Mesenchymal stem cell (in vitro differentiated cells and primary cell): Measurements from ENCODE around the gene YAP1.

Source experiments
- DNase-seq: peaks from one replicate; pipeline ENCODE4 v3.0.0-alpha.2; 2013
- H2AFZ ChIP-seq: one replicate; pipeline ENCODE4 v1.6.1; 2013; ENCODE audit warnings: low read depth, mild to moderate bottlenecking, control low read depth, inconsistent platforms, low read length, moderate library complexity
- H2AK5ac ChIP-seq: 2 replicates; pipeline ENCODE4 v1.6.1; 2013; ENCODE audit warnings: low read length, moderate library complexity, mild to moderate bottlenecking, inconsistent platforms; ENCODE audit not compliant: severe bottlenecking
- H2BK120ac ChIP-seq: one replicate; pipeline ENCODE4 v1.6.1; 2013; ENCODE audit warnings: low read depth, mild to moderate bottlenecking, inconsistent platforms, low read length, moderate library complexity
- H2BK12ac ChIP-seq, 2 experiments: one replicate each; pipeline ENCODE4 v1.6.1; 2013; ENCODE audit warnings: inconsistent platforms in 2 of 2, low read length in 2 of 2, mild to moderate bottlenecking in 2 of 2, moderate library complexity in 2 of 2, control low read depth in 1 of 2
- H2BK15ac ChIP-seq: one replicate; pipeline ENCODE4 v1.6.1; 2013; ENCODE audit warnings: mild to moderate bottlenecking, low read depth, inconsistent platforms; ENCODE audit not compliant: poor library complexity, severe bottlenecking
- H2BK5ac ChIP-seq: 2 replicates; pipeline ENCODE4 v1.6.1; 2013; ENCODE audit warnings: low read depth, mild to moderate bottlenecking, low read length, control low read depth, inconsistent platforms; ENCODE audit not compliant: poor library complexity, severe bottlenecking
- H3K14ac ChIP-seq, 2 experiments: one replicate each; pipeline ENCODE4 v1.6.1; 2013; ENCODE audit warnings: inconsistent platforms in 2 of 2, low read length in 2 of 2, control low read depth in 1 of 2, mild to moderate bottlenecking in 1 of 2, moderate library complexity in 1 of 2
- H3K18ac ChIP-seq, 2 experiments: one replicate each; pipeline ENCODE4 v1.6.1; 2013; ENCODE audit warnings: inconsistent platforms in 2 of 2, low read length in 2 of 2, control low read depth in 1 of 2, low read depth in 1 of 2, mild to moderate bottlenecking in 1 of 2
- H3K23ac ChIP-seq, 2 experiments: one replicate each; pipeline ENCODE4 v1.6.1; 2013; ENCODE audit warnings: inconsistent platforms in 2 of 2, low read length in 2 of 2, mild to moderate bottlenecking in 2 of 2, moderate library complexity in 2 of 2, control low read depth in 1 of 2
- H3K27ac ChIP-seq: 2 replicates; pipeline ENCODE4 v1.5.1; 2013; ENCODE audit warnings: mild to moderate bottlenecking, moderate library complexity, low read length, control low read depth, inconsistent platforms; ENCODE audit not compliant: poor library complexity, severe bottlenecking
- H3K27me3 ChIP-seq, 2 experiments: 2 replicates each; pipeline versions ENCODE4 v1.6.1 to v1.7.0; 2013; ENCODE audit warnings: low read length in 2 of 2, mild to moderate bottlenecking in 2 of 2, moderate library complexity in 2 of 2, control low read depth in 1 of 2, inconsistent platforms in 1 of 2; ENCODE audit not compliant: control insufficient read depth in 1 of 2, insufficient read depth in 1 of 2
- H3K36me3 ChIP-seq, 2 experiments: 2 replicates each; pipeline versions ENCODE4 v1.6.1 to v1.7.0; 2013; ENCODE audit warnings: low read length in 2 of 2, control low read depth in 1 of 2, inconsistent platforms in 1 of 2, low read depth in 1 of 2, mild to moderate bottlenecking in 1 of 2; ENCODE audit not compliant: insufficient read depth in 2 of 2, control insufficient read depth in 1 of 2
- H3K4ac ChIP-seq, 2 experiments: one replicate each; pipeline ENCODE4 v1.6.1; 2013; ENCODE audit warnings: inconsistent platforms in 2 of 2, low read length in 2 of 2, mild to moderate bottlenecking in 2 of 2, moderate library complexity in 2 of 2, control low read depth in 1 of 2, low read depth in 1 of 2
- H3K4me1 ChIP-seq: 2 replicates; pipeline ENCODE4 v1.6.1; 2013; ENCODE audit warnings: low read depth, low read length, control low read depth; ENCODE audit not compliant: control insufficient read depth, insufficient read depth
- H3K4me2 ChIP-seq: 2 replicates; pipeline ENCODE4 v1.6.1; 2013; ENCODE audit warnings: low read length, mild to moderate bottlenecking, inconsistent platforms; ENCODE audit not compliant: poor library complexity, severe bottlenecking
- H3K4me3 ChIP-seq, 2 experiments: 2 replicates each; pipeline versions ENCODE4 v1.5.1 to v1.7.0; 2013; ENCODE audit warnings: low read length in 2 of 2, mild to moderate bottlenecking in 2 of 2, control low read depth in 1 of 2, low read depth in 1 of 2; ENCODE audit not compliant: insufficient read depth in 1 of 2
- H3K79me1 ChIP-seq: replicated peaks from 2 replicates; pipeline ENCODE4 v1.6.1; 2013; ENCODE audit warnings: mild to moderate bottlenecking, control low read depth, low read length, inconsistent platforms; ENCODE audit not compliant: poor library complexity, severe bottlenecking
- H3K9ac ChIP-seq: 2 replicates; pipeline ENCODE4 v1.7.0; 2013; ENCODE audit warnings: mild to moderate bottlenecking, low read length, moderate library complexity
- H3K9me3 ChIP-seq: 2 replicates; pipeline ENCODE4 v1.7.0; 2013; ENCODE audit warnings: mild to moderate bottlenecking, low read length; ENCODE audit not compliant: control insufficient read depth
- H4K8ac ChIP-seq: one replicate; pipeline ENCODE4 v1.6.1; 2013; ENCODE audit warnings: inconsistent platforms, mild to moderate bottlenecking, low read length, moderate library complexity
- H4K91ac ChIP-seq: one replicate; pipeline ENCODE4 v1.6.1; 2013; ENCODE audit warnings: mild to moderate bottlenecking, low read length, inconsistent platforms
- WGBS: methylation state at CpG from one replicate; pipeline ENCODE4 v1.1.7; 2013; ENCODE audit warnings: mixed read lengths; 5-methylcytosine and 5-hydroxymethylcytosine counted together

Gene YAP1

GRCh38 chr11:102148059-102148458, 37.8 kb downstream of the YAP1 start:
- no peak overlapping the region for H2BK12ac ChIP-seq
- H3K27me3 ChIP-seq: no peaks in the 10 kb centered on the region
- H3K18ac ChIP-seq: no peak overlapping the region
- no peaks in the 10 kb centered on the region for H3K9me3 ChIP-seq
- no peaks in the 10 kb centered on the region for H3K79me1 ChIP-seq
- no peak overlapping the region for H2AFZ ChIP-seq
- H3K14ac ChIP-seq: no peak overlapping the region
- H3K23ac ChIP-seq: no peak overlapping the region
- no peak overlapping the region for H4K91ac ChIP-seq
- no peak overlapping the region for H3K4ac ChIP-seq
- H2BK5ac ChIP-seq: no peak overlapping the region
- H4K8ac ChIP-seq: no peak overlapping the region
- no peak overlapping the region for H2BK15ac ChIP-seq
- no peak overlapping the region for H3K9ac ChIP-seq
- H2AK5ac ChIP-seq: no peak overlapping the region
- no peaks in the 10 kb centered on the region for H3K4me1 ChIP-seq
- no peak overlapping the region for H3K4me2 ChIP-seq
- no peak for DNase-seq
- H2BK120ac ChIP-seq: no peak overlapping the region
- H3K4me3 ChIP-seq: no peak overlapping the region
- no peak overlapping the region for H3K27ac ChIP-seq
- H3K36me3 ChIP-seq: peaks cover 3 to 14% of the 10 kb centered on the region in 2 experiments

GRCh38 chr11:102151784-102152525, 41.7 kb downstream of the YAP1 start:
- Histone ChIP-seq H2BK5ac (no peak overlapping the region), H3K4me3 (no peak overlapping the region), H2BK15ac (no peak overlapping the region), H4K91ac (no peak overlapping the region), H3K9me3 (no peaks in the 10 kb centered on the region), H3K36me3 (peaks cover 0 to 5% of the 10 kb centered on the region in 2 experiments), H2AFZ (no peak overlapping the region), H3K23ac (no peak overlapping the region), H2AK5ac (no peak overlapping the region), H3K27me3 (no peaks in the 10 kb centered on the region), H3K4me1 (no peaks in the 10 kb centered on the region), H3K79me1 (no peaks in the 10 kb centered on the region), H3K9ac (no peak overlapping the region), H3K4ac (no peak overlapping the region), H3K18ac (no peak overlapping the region), H4K8ac (no peak overlapping the region), H2BK120ac (no peak overlapping the region), H2BK12ac (no peak overlapping the region), H3K4me2 (no peak overlapping the region), H3K14ac (no peak overlapping the region), H3K27ac (no peak overlapping the region)
- WGBS: 93% methylated on average over 6 of the region's 6 CpGs
- no peak for DNase-seq

- no peak overlapping the region for H3K4me2 ChIP-seq
- no peak overlapping the region for H2AK5ac ChIP-seq
- DNase-seq: no peak
Measured at GRCh38 chr11:102153082-102153481, 42.8 kb downstream of the YAP1 start.

DNA sequence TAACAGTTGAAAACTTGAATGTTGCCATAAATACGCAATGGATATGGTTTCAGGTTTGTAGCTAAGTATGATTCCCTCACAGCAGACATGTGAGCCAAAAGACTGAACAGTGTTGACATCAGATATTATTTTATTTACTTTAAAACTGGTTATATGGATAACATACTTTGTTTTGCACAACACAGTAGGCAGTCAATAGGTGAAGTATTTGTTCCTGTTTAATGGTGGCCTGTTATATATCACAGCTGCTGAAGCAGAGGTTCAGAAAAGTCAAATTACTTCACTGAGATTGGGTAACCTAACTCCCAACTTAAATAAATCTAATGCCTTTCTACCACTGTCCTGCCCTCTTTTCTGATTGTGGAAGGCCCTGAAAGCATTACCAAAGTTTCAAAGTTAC, 44.6 kb downstream of the YAP1 start:
- H4K8ac ChIP-seq: no peak overlapping the region
- no peak overlapping the region for H3K4ac ChIP-seq
- H3K18ac ChIP-seq: no peak overlapping the region
- peak; percentile 64 for DNase-seq
- no peak overlapping the region for H4K91ac ChIP-seq
- H3K4me1 ChIP-seq: peaks cover 1% of the 10 kb centered on the region
- H2BK5ac ChIP-seq: no peak overlapping the region
- H2AK5ac ChIP-seq: no peak overlapping the region
- peaks cover 3 to 9% of the 10 kb centered on the region in 2 experiments for H3K36me3 ChIP-seq
- no peak overlapping the region for H3K4me3 ChIP-seq
- H3K9ac ChIP-seq: no peak overlapping the region
- H2AFZ ChIP-seq: no peak overlapping the region
- H3K27ac ChIP-seq: no peak overlapping the region
- H3K79me1 ChIP-seq: no peaks in the 10 kb centered on the region
- WGBS: 100% methylated on average over 1 of the region's 1 CpG
- no peak overlapping the region for H3K23ac ChIP-seq
- H2BK12ac ChIP-seq: no peak overlapping the region
- no peak overlapping the region for H2BK15ac ChIP-seq
- no peak overlapping the region for H2BK120ac ChIP-seq
- no peaks in the 10 kb centered on the region for H3K27me3 ChIP-seq
- no peaks in the 10 kb centered on the region for H3K9me3 ChIP-seq
- H3K14ac ChIP-seq: no peak overlapping the region
- H3K4me2 ChIP-seq: no peak overlapping the region

More at GRCh38 chr11:102153082-102153481, 42.8 kb downstream of the YAP1 start:
- Histone ChIP-seq H3K4me3 (no peak overlapping the region), H2BK120ac (no peak overlapping the region), H3K23ac (no peak overlapping the region), H3K36me3 (peaks cover 0 to 5% of the 10 kb centered on the region in 2 experiments), H3K9ac (no peak overlapping the region), H3K14ac (no peak overlapping the region), H3K18ac (no peak overlapping the region), H2BK5ac (no peak overlapping the region), H3K27me3 (no peaks in the 10 kb centered on the region), H3K27ac (no peak overlapping the region), H2BK15ac (no peak overlapping the region), H2BK12ac (no peak overlapping the region), H3K79me1 (no peaks in the 10 kb centered on the region), H3K4ac (no peak overlapping the region), H3K9me3 (no peaks in the 10 kb centered on the region), H4K8ac (no peak overlapping the region), H3K4me1 (peaks cover 1% of the 10 kb centered on the region), H4K91ac (no peak overlapping the region), H2AFZ (no peak overlapping the region)
- WGBS: no CpG with 5 or more reads among the region's 1 CpG
